ENCODE data around the gene CRTAP. TPM values are rescaled to one million over a fixed set of nuclear protein-coding genes. Genes with fewer than 3 reads are reported as not detected.
"Not testable (repeated sequence)": the region's sequence is repeated elsewhere in the genome, so short reads cannot be mapped to it uniquely, and the experiment has no call there.

The CRTAP gene
- total RNA-seq, 4 donors from 2014 or later: 174 to 687 (median 286) TPM

DNA sequence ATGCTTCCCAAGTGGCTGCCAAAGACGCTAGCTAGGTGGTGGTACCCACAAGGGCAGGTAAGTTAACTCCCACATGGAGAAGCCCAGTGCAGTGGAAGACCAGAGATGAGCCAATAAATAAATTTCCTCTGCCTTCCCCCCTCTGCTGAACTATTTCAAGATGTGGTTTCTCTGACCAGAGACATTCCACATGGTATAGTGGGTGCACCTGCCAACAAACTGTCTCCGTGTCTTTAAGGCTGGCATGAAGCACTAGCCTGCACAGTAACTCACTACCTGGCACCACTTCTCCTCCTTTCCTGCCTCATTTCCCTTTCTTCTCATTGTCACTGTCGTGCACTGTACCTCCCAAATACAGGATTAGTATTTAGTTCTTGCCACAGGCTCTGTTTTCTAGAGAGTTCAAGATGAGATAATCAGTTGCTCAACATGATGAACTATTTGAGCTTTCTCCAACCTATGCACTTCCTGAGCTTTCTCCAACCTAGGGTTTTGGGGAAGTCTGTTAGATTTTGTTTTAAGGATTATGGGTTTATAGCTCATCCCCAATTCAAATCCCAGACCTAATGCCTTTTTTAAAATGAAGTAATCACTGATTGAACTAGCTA, 8.4 kb upstream of the CRTAP start:
- intact Hi-C loops (cut with DNase I; ENCODE audit: low total_unique reads): no loop called here
- no peaks in the 10 kb centered on the region for H3K27me3 ChIP-seq
- H3K27ac ChIP-seq: no peak overlapping the region
- no peak for DNase-seq
- H3K9me3 ChIP-seq: no peaks in the 10 kb centered on the region
- H3K4me1 ChIP-seq: no peaks in the 10 kb centered on the region
- no peak overlapping the region for H3K4me3 ChIP-seq
- H3K36me3 ChIP-seq: no peaks in the 10 kb centered on the region
- no peak for TF ChIP-seq POLR2A (IDR thresholded peaks at IDR 0.05)
- TF ChIP-seq, protein P1, sequence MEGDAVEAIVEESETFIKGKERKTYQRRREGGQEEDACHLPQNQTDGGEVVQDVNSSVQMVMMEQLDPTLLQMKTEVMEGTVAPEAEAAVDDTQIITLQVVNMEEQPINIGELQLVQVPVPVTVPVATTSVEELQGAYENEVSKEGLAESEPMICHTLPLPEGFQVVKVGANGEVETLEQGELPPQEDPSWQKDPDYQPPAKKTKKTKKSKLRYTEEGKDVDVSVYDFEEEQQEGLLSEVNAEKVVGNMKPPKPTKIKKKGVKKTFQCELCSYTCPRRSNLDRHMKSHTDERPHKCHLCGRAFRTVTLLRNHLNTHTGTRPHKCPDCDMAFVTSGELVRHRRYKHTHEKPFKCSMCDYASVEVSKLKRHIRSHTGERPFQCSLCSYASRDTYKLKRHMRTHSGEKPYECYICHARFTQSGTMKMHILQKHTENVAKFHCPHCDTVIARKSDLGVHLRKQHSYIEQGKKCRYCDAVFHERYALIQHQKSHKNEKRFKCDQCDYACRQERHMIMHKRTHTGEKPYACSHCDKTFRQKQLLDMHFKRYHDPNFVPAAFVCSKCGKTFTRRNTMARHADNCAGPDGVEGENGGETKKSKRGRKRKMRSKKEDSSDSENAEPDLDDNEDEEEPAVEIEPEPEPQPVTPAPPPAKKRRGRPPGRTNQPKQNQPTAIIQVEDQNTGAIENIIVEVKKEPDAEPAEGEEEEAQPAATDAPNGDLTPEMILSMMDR (IDR thresholded peaks at IDR 0.05): no peak

DNA sequence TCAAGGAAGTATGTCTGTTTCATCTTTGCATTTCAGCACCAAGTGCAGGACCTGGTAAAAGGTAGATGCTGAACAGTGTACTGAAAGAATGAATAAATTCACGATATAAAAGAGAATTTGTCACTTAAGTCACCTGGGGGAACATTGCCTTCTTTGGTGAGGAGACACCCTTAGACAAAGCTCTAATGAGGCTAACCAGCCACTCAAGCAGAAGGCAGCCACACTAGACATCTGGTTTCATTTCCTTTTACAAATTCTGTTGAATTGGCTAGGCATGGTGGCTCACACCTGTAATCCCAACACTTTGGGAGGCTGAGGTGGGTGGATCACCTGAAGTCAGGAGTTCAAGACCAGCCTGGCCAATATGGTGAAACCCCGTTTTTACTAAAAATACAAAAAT, 7.0 kb upstream of the CRTAP start:
- H3K27me3 ChIP-seq; DNase-seq; intact Hi-C loops (cut with DNase I; ENCODE audit: low total_unique reads); H3K36me3 ChIP-seq; H3K4me1 ChIP-seq; H3K9me3 ChIP-seq; H3K4me3 ChIP-seq; H3K27ac ChIP-seq: not testable (repeated sequence)

DNA sequence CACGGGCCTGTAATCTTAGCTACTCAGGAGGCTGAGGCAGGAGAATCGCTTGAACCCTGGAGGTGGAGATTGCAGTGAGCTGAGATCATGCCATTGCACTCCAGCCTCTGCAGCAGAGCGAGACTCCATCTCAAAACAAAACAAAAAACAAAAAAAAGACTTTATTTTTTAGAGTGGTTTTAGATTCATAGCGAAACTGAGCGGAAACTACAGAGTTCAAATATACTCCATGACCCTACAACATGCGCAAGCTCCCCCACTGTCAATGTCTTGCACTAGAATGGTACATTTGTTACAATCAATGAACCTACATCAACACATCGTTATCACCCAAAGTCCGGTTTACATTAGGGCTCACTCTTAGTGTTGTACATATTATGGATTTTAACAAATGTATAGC, 2.2 kb upstream of the CRTAP start:
- TF ChIP-seq, protein P1 (IDR thresholded peaks at IDR 0.05): no peak
- no peak for TF ChIP-seq POLR2A (IDR thresholded peaks at IDR 0.05)
- no peak for DNase-seq
- Histone ChIP-seq H3K36me3 (no peaks in the 10 kb centered on the region), H3K4me1 (no peaks in the 10 kb centered on the region), H3K27ac (no peak overlapping the region), H3K9me3 (no peaks in the 10 kb centered on the region), H3K27me3 (no peaks in the 10 kb centered on the region), H3K4me3 (no peak overlapping the region)
- intact Hi-C loops (cut with DNase I; ENCODE audit: low total_unique reads): no loop called here

DNA sequence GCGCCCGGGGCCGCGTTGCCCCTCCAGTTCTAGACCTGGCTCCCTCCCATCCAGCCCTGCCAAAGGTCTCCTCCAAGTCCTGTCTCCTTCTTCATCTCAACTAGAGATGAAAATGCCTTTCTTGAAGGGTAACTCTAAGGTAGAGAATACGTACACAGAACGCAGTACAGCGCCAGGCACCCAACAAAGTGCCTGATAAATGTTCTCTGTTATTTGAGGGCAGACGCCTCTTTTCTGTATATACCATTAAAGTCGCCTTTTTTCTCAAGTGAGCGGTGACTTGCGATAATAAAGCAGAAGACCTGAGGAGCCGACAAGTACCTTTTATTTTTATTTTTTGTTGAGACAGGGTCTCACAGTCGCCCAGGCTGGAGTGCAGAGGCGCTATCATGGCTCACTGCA, 809 bp downstream of the CRTAP start:
- H3K27me3 ChIP-seq: no peaks in the 10 kb centered on the region
- TF ChIP-seq, protein P1 (IDR thresholded peaks at IDR 0.05): no peak
- no peak for TF ChIP-seq POLR2A (IDR thresholded peaks at IDR 0.05)
- H3K27ac ChIP-seq: peak overlapping the region; percentile 93
- no peaks in the 10 kb centered on the region for H3K36me3 ChIP-seq
- DNase-seq: no peak
- no peaks in the 10 kb centered on the region for H3K9me3 ChIP-seq
- intact Hi-C loops (cut with DNase I; ENCODE audit: low total_unique reads): no loop called here
- H3K4me1 ChIP-seq: no peaks in the 10 kb centered on the region
- H3K4me3 ChIP-seq: peak overlapping the region; percentile 35 to 56

DNA sequence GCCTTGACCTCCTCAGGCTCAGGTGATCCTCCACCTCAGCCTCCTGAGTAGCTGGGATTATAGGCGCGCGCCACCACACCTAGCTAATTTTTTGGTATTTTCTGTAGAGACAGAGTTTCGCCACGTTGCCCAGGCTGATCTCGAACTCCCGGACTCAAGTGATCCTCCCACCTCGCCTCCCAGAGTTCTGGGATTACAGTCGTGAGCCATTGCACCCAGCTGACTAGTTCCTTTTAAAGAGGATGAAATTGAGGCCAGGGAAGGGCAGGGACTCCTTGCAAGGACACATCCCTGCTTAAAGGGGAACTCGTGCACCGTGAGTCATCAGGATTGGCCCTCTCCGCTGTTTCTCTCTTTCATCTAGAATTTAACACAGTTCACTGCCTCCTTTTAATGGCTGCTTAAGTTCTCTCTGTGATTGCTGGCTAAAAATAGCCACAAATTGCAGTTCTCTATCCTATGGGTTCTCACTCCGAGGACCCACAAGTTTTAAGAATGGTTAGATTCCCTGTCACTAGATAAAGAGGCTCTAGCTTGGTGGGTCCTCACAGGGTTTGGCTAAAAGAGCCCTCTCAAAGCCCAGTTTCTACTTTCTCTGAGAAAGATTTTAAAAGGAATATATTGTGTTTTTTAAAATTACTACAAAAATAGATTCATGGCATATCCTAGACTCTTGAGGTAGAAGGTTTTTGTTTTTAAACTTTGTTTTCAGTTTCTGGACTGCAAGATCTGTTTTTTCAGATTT, 1.4 kb downstream of the CRTAP start:
- Histone ChIP-seq H3K9me3 (no peaks in the 10 kb centered on the region), H3K4me1 (no peaks in the 10 kb centered on the region), H3K36me3 (no peaks in the 10 kb centered on the region), H3K27ac (peak overlapping the region; percentile 93), H3K4me3 (peak overlapping the region; percentile 35 to 56), H3K27me3 (no peaks in the 10 kb centered on the region)
- peak; percentile 78 to 91 for DNase-seq
- peak in 1 of 2 donors; percentile 29 for TF ChIP-seq POLR2A (IDR thresholded peaks at IDR 0.05)
- TF ChIP-seq, protein P1 (IDR thresholded peaks at IDR 0.05): no peak
- intact Hi-C loops (cut with DNase I; ENCODE audit: low total_unique reads): no loop called here

Data from uterus (tissue), 4 donors.